Activated effector memory CD4-positive, alpha-beta T cell treated with anti-CD3 and anti-CD28 coated beads, Interleukin-2, amount 50 U/mL, for 16 hours (primary cell): Measurements from ENCODE around the gene CYP11A1.
"Not testable (repeated sequence)": the region's sequence is repeated elsewhere in the genome, so short reads cannot be mapped to it uniquely, and the experiment has no call there.

Experiments used
- DNase-seq: peaks from one replicate; pipeline ENCODE4 v3.0.0-alpha.2; 2020

CYP11A1 gene

DNA sequence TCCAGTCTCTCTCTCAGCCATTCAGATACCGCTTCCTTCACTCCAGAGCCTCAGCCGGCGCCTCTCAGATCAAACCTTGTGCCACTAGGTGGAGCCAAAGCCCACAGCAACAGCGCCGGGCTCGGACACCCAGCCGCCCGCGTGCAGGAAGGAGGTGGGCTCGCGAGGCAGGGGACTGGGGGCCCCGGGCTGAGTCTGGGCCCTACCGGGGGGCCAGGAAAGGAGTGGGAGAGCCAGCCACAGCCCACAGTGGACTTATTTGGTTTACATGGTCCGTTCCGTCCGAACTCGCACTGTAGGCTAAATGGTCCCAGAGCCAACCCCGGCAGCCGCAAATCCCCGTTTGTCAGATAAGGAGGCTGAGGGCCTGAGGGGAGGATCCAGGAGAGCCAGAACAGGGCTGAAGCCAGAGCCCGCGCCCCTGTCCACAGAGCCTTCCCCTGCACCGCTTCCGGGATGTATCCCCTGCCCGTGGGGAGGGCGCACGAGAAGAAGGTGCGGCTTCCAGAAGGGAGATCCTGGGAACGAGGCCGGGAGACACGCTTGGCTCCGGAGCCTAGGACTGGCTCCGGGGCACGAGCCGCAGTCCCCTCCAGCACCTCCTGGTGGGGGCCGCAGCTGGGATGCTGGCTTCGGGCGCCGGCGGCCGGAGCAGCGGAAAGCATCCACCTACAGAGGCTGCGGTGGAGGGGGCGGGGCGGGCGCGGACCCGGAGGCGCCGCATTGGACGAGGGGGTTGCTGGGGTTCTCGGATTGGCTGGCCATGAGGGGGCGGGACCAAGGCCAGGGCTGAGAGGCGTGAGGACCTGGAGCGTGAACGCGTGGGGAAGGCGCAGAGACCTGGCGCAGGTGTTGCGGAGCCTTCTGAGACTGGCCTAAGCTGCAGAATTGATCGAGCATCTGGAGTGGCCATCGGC is 6.5 kb upstream of the CYP11A1 start:
- DNase-seq: peak; percentile 98

DNA sequence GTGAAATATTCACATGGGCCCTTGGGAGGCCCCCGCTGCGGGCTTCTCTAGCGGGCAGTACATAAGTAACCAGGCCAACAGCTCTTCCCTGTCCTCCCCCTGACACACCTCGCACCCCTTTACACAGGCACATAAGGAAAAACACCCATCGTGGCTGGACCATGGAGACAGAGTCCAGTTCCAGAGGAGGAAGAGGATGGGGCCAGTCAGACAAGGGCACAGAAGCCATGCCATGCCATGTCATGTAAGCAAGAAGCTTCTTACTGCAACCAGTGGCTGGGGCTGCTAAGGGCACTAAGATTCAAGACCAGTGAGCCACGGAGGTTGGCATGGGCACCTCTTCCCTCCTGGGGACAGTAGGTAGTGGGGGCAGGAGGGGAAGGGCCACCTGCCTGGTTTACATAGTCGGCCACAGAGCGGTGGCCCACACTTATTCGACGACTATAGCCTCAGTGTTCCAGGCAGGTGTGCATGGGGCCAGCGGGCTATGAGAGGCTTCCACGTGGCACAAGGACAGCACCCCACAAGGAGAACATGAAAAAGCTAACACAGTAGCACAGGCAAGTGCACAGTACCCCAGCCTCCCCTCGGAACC is 5.7 kb upstream of the CYP11A1 start:
- DNase-seq: peak; percentile 59

DNA sequence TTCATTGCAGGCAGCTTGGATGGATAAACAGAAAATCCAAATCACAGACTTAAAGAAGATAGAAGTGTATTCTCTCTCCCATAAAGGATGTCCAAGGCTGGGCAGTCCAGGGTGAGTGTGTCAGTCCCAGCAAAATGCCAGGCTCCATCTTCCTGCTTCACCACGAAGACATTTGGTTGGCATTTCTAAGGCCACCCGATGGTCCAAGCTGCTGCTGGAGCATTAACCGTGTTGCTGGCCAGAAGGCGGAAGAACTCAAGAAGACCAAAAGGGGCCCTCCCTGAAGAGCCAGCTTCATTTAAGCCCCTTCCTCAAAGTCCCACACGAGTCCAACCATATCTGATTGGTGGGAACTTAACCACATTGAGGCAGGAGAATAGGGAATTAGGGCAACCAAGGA is 3.0 kb upstream of the CYP11A1 start:
- no peak for DNase-seq

DNA sequence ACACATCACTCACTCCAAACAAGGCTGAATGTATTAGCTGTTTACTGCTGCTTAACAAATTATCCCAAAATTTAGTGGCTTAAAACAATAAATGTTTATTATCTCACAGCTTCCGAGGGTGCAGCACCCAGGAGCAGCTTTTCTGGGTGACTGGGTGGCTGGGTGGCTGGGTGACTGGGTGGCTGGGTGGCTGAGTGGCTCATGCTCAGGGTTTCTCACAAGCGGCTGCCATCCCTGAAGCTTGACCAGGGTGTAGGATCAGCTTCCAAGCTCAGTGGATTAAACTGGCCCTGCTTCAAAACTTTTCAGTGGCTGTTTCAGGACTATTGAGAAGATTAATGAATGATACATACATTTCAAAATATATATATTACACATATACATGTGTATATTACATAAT is 2.3 kb upstream of the CYP11A1 start:
- no peak for DNase-seq

DNA sequence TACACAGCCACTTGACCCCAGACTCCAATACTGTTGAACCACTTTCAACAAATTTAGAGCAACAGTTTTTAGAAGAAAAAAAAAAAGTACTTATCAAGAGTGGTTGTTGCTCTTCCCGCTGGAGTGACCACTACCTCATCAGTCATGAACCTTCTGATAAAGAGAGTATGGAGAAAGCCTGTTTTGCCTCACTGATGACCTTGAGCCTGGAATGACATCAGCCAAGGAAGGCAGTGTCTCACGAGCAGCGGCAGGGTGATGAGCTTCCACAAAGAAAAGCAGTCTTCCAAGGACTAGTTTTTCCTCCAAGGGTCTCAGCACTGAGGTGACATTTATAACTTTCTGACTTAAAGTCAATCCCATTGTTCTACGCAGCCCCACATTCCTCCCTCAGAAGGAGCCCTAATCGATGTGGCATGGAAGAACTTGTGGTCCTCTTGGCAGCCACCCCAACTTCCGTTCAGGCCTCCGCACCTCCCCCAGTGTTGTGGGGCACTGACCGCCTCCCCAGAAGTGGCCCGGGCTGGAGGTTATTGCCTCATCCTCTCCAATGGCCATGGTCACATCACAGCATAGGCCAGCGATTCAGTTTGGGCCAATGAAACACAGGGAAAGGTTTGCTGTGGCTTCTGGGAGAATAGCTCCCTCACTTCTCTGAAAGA is 1.8 kb upstream of the CYP11A1 start:
- no peak for DNase-seq

DNA sequence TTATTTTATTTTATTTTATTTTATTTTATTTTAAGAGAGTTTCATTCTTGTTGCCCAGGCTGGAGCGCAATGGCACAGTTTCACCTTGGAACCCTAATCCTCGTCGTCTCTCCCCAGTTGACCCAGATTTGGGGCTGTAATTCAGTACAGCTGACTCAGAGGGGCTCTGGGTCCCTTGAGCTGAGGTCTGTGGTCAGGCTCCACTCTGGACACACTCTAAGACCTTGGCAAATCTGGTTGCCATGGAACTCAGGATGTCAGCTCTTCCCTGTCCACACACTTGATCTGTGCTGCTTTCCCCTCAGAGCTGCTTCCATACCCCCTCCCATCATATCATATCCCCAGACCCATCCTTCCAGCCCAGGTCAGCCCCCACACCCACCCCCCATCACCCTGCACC is 675 bp upstream of the CYP11A1 start:
- DNase-seq: no peak

DNA sequence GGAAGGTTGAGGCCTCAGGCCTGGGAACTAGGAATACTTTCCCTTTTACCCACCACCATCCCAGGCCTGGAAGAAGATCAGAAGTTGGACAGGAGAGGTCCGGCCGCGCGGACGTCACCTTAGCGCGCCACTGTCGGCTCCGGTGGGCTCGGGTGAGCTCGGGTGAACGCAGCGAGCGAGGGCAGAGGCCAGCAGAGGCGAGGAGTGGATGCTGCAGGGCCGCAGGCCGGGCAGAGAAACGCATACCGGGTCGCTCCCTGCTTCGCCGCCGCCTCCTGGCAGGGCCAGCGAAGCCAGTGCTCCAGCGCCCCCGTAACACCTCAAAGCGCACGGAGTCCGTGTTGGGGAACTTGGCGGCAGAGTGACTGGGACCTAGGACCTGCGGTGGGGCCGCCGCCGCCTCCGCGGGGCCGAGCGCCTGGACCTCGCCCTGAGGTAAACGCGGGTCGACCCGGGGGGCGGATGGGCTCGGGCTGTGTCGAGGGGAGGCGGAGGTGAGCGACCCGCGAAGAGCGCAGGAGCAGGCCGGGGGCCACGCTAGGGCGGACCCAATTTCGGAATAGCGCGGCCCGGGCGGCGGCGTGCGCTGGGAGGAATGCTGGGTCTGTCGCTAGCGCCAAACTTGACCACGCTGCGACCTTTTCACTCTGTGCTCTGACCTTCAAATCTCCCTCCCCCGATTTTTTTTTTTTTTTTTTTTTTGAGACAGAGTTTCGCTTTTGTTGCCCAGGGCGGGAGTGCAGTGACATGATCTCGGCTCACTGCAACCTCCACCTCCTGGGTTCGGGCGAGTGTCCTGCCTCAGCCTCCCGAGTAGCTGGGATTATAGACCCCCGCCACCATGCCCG is 1.6 kb downstream of the CYP11A1 start:
- no peak for DNase-seq

DNA sequence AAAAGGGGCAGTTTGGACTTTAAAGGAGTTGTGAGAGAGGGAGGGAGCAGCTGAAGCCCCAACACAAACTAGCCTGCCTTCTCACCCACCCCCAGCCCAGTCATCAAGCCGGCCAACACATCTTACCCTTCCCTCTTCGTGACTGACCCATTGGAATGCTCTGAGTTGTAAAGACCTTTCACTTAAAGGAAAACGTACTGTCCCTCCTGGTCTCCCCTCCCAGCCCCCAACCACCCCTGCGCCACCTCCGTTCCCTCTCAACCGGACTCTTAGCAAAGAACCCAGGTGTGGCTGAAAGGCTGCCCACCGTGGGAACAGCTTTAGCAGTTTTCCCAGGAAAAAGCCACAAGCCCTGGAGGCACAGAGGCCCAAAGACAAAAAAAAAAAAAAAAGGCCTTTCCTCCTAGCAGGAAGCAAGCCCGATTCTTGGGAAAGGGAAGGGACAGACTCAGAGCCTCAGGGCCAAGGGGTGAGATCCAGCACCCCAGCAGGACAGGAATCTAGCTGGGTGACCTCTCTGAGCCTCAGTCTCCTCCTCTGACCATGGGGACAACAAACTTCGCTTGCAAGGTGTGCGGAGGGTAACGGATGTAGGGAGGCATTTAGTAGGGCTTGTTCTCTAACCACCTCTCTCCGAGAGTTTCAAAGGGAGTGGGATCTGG is 2.4 kb downstream of the CYP11A1 start:
- DNase-seq: no peak

DNA sequence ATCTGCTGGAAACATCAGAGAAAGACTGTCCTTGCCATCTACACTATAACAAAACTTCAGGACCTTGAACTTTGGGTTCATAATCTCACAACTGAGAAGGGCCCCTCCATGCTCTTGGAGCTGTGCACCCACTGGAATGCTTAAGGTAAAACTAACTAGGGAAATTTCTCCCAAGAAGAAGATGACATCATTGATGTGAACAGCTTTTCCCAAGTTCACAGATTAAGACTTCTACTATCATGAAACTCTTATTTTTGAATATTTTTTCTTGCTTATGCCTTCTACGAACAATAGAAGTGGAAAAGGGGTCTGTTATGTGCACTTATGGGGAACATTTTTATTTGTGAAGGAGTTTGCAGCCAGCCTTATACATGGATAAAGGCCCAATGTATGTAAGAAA is 5.0 kb downstream of the CYP11A1 start:
- no peak for DNase-seq

DNA sequence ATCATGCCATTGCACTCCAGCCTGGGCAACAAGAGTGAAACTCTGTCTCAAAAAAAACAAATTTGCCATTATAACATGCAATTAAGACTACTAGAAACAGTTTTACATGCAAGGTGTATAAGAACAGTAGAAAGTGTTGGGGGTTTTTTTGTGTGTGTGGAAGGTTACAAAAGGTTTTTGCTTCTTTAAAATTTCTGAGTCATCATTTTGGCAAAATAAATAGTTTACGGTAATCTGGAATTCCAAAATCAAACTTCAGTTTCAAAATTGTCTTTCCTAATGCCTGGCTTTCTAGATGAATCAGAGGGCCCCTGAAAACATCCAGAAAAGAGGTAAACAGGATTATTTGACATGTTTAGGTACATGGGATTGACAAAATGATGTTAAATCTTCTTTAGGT is 6.6 kb downstream of the CYP11A1 start:
- DNase-seq: not testable (repeated sequence)

DNA sequence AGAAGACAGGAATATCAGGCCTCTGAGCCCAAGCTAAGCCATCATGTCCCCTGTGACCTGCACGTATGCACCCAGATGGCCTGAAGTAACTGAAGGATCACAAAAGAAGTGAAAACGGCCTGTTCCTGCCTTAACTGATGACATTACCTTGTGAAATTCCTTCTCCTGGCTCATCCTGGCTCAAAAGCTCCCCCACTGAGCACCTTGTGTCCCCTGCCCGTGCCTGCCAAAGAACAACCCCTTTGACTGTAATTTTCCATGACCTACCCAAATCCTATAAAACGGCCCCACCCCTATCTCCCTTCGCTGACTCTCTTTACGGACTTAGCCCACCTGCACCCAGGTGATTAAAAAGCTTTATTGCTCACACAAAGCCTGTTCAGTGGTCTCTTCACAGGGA is 8.1 kb downstream of the CYP11A1 start:
- not testable (repeated sequence) for DNase-seq

DNA sequence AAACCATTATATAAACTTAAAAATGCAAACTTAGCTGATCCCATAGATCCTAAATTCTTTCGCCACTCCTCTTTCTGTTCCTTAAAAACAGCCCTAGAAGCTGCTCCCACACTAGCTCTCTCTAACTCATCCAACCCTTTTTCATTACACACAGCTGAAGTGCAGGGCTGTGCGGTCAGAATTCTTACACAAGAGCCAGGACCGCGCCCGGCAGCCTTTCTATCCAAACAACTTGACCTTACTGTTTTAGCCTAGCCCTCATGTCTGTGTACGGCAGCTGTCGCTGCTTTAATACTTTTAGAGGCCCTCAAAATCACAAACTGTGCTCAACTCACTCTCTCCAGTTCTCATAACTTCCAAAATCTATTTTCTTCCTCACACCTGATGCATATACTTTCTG is 9.9 kb downstream of the CYP11A1 start:
- DNase-seq: peak; percentile 27

DNA sequence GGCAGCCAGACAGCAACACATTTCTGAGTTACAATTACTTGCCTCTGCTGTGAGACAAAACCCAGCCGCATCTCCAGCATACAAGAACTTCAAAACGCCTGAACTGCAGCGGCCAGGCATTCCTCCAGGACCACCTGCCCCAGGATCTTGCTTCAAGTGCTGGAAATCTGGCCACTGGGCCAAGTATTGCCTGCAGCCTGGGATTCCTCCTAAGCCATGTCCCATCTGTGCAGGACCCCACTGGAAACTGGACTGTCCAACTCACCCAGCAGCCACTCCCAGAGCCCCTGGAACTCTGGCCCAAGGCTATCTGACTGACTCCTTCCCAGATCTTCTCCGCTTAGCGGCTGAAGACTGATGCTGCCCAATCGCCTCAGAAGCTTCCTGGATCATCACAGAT is 11.4 kb downstream of the CYP11A1 start:
- DNase-seq: peak; percentile 42

DNA sequence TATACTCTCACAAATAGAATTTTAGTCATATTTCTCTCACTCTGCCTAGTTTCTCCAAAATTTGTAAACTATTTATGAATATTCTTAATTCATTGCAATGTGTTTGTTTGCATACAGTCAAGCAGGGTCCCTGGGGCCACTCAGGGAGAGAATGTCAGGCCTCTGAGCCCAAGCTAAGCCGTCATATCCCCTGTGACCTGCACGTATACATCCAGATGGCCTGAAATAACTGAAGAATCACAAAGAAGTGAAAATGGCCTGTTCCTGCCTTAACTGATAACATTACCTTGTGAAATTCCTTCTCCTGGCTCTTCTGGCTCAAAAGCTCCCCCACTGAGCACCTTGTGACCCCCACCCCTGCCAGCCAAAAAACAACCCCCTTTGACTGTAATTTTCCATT is 13.5 kb downstream of the CYP11A1 start:
- not testable (repeated sequence) for DNase-seq

DNA sequence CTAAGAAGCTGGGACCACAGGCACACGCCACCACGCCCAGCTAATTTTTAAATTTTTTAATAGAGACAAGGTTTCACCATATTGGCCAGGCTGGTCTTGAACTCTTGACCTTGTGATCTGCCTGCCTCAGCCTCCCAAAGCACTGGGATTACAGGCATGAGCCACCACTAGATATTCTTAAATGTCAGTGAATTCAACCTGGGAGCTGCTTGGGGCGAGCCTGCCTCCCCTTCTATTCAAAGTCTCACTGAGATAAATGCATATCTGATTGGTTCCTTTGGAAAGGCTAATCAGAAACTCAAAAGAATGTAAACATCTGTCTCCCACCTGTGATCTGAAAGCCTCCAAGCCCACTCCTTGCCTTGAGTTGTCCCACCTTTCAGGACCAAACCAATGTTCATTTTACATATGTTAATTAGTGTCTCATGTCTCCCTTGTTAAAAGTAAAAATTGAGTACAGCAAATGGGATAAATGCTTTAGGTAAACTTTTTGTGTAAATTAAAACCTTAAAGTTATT is 15.0 kb downstream of the CYP11A1 start:
- no peak for DNase-seq

DNA sequence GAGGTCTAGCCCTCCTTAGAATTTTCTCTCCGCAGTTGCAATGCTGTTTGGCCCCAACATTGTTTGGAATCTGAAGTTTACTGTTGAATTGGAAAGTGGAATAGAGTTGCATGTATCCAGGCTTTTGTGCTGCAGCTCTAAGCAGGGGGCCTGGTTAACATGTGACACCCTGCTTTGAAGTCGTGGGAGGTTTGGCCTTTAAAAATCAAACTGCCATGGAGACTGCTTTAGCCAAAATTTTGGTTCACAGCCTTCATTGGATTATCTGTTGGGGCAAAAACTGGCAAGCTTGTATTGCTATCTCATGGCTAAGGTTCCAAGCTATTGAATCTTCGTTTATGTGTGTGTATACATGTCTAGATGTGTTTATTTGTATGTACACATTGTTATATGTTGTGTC is 15.8 kb downstream of the CYP11A1 start:
- DNase-seq: no peak

DNA sequence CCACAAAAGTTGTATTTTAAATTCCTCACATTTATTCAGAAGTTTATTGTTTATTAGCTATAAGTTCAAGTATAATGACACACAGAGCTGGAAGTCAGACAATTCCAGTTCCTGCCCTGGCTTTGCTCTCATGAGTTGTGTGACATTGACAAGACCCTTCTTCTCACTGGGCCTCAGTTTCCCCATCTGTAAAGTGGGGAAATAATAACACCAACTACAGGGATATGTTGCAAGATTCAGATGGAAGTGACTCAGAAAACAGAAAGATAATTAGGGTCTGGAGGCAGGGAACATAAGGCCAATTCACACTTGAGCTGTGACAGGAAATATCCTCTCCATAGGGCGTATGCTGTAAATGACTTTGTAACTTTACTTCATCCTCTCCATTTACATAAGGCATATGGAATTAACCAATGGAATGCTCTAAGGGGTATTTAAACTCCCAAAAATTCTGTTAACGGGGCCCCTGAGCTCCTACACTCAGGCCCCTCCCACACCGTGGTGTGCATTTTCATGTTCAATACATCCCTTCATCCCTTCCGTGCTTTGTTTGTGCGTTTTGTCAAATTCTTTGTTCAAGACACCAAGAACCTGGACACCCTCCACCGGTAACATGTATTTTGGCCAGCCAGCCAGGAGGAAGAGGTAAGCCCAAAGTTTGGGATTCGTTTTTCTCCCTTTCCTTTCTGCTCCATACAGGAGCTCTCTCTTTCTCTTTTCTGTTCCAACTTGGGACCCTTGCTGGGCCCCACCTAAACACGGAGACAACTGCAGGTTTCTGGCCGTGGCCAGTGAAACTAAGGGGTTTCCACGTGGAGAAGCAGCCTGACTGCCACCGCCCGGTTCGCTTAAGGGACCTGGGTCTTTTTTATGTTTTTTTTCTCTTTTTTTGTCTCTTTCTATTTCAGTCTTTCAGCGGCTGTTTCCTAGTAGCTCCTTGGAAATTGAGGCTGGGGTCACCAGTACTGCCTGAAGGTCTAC is 16.9 kb downstream of the CYP11A1 start:
- peak; percentile 13 for DNase-seq

DNA sequence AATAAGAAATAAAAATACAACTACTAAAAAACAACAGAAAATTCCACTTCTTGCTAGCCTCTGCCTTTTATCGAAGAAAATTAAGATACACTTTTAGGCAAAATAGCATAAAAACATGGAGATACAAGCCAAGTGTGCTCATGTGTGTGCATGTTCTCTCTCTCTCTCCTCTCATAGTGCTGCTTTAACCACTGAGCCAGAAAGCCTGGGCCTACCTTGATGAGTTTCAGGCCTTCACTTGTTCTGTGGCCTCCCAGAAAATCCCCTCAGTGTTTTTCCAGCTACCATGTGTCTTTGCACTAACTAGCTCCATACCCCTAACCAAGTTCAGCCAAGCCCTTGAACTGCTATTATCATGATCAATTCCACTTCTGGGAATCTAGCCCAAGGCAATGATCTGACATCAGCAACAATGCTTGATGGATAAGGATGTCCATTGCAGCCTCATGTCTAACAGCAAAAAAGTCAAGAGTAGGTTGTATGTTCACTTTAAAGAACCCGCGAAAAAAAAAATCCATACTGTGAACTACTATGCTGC is 18.1 kb downstream of the CYP11A1 start:
- DNase-seq: no peak

DNA sequence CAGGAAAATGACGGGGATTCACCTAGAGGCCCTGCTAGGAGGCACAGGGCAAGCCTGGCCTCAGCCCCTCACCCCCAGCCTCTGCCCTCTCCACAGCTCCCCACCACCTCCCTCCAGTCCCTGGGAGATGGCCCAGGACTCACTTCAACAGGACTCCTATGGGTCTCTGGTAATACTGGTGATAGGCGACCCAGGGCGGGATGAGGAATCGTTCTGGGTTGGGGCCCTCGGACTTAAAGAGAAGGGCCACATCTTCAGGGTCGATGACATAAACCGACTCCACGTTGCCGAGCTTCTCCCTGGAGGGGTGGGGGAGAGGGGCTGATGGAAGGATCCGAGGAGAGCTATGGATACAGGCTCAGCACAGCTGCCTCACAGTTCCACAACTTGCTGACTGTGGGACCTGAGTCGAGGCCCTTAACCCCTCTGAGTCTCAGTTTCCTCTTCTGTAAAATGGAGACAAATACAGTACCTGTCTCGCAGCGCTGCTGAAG is 19.6 kb downstream of the CYP11A1 start:
- peak; percentile 51 for DNase-seq

DNA sequence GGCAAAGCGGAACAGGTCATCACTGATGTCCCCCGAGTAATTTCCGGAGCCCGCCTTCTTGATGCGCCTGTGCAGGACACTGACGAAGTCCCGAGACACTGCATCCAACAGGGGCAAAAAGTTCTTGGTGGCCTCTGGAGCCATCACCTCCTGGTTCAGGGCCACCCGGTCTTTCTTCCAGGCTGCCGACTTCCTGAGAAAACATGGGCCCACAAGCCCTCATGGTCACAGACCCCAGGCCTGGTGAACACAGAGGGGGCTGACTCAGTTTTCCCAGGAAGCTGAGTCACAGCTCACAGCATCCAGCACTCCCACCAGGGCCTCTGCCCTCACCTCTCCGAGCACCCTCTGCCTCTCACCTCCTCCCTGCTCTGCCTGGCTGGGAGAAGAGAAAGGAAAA is 22.4 kb downstream of the CYP11A1 start:
- DNase-seq: peak; percentile 58

DNA sequence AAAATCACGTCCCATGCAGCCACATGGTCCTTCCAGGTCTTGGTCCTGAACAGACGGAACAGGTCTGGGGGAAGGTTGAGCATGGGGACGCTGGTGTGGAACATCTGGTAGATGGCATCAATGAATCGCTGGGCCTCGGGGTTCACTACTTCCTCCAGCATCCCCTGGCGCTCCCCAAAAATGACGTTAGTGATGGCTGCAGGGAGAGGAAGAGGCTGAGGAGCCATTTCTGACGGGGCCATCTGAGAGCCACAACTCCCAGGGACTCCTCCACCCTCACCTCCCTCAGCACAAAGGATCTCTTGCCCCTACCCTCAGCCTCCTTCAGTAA is 23.7 kb downstream of the CYP11A1 start:
- peak; percentile 25 for DNase-seq
